A673 (cell line): ENCODE results near the gene GDPD3.

Source experiments
- EZH2 ChIP-seq: fragments of 200-600 bp; sonication (generic); IDR thresholded peaks from 2 replicates; pipeline ENCODE4 v1.6.1; 2017; ENCODE audit warnings: borderline replicate concordance, low read depth, mild to moderate bottlenecking, mixed read lengths, antibody characterized with exemption, low read length; ENCODE audit not compliant: poor library complexity, severe bottlenecking
- TF ChIP-seq, protein P1 (sequence below): fragments of 300-800, 200-600 bp; sonication (generic); conservative IDR thresholded peaks from 2 replicates; pipeline ENCODE4 v1.5.1; 2017; ENCODE audit warnings: low read depth, mild to moderate bottlenecking, antibody characterized with exemption, low read length, moderate library complexity, mixed read lengths

DNA sequence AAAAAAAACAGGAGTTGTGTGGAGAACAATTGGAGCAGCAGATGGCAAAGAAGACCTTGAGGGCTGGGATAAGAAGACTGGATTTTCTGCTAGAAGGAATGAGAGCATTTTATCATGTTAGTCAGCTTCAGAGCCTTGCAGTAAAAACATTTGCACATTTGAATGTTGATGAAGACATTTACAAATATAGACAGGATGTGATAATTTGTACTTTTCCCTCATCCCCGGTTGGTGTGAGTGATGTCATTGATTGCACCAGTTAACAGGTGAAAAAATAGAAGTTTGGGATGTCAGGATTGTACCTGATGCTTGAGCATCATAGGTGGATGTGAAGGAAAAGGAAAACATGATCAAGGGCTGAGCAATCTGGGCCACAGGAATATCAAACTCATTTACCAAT lies 32.3 kb upstream of the GDPD3 start:
- TF ChIP-seq EZH2 = no peak
- TF ChIP-seq, protein P1, sequence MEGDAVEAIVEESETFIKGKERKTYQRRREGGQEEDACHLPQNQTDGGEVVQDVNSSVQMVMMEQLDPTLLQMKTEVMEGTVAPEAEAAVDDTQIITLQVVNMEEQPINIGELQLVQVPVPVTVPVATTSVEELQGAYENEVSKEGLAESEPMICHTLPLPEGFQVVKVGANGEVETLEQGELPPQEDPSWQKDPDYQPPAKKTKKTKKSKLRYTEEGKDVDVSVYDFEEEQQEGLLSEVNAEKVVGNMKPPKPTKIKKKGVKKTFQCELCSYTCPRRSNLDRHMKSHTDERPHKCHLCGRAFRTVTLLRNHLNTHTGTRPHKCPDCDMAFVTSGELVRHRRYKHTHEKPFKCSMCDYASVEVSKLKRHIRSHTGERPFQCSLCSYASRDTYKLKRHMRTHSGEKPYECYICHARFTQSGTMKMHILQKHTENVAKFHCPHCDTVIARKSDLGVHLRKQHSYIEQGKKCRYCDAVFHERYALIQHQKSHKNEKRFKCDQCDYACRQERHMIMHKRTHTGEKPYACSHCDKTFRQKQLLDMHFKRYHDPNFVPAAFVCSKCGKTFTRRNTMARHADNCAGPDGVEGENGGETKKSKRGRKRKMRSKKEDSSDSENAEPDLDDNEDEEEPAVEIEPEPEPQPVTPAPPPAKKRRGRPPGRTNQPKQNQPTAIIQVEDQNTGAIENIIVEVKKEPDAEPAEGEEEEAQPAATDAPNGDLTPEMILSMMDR = no peak
